Measurements from ENCODE around the gene LGR6.

GRCh38 chr1:202351725-202352124, 158.1 kb downstream of the LGR6 start:
- TF ChIP-seq POLR2A (IDR thresholded peaks at IDR 0.05) (peak in 1 of 2 donors; percentile 35), CTCF (IDR thresholded peaks at IDR 0.05 in 4 of 5, conservative IDR thresholded peaks at IDR 0.05 in 1 of 5) (no peak)
